ENCODE measurements around the gene SNED1. TPM values are rescaled to one million over a fixed set of nuclear protein-coding genes. Genes with fewer than 3 reads are reported as not detected.

SNED1 gene
- total and polyA plus RNA-seq, 4 donors, result 0.65 to 18.1 (median 2.8) TPM

GRCh38 chr2:241110607-241111439, 112.4 kb downstream of the SNED1 start:
- TF ChIP-seq EGR1 (IDR thresholded peaks at IDR 0.05; ENCODE audit: low read depth in 2 of 2) (no peak), HNF4G (IDR thresholded peaks at IDR 0.05) (no peak), HNF4A (conservative IDR thresholded peaks at IDR 0.05) (no peak), YY1 (IDR thresholded peaks at IDR 0.05) (no peak), JUND (IDR thresholded peaks at IDR 0.05) (no peak), ZBTB33 (IDR thresholded peaks at IDR 0.05) (no peak), GABPA (IDR thresholded peaks at IDR 0.05 in 1 of 2, conservative IDR thresholded peaks at IDR 0.05 in 1 of 2) (no peak), TAF1 (conservative IDR thresholded peaks at IDR 0.05) (no peak), RAD21 (IDR thresholded peaks at IDR 0.05) (no peak), ATF3 (IDR thresholded peaks at IDR 0.05) (no peak), RXRA (IDR thresholded peaks at IDR 0.05) (no peak), FOXA1 (IDR thresholded peaks at IDR 0.05) (no peak)
- TF ChIP-seq, protein P1, sequence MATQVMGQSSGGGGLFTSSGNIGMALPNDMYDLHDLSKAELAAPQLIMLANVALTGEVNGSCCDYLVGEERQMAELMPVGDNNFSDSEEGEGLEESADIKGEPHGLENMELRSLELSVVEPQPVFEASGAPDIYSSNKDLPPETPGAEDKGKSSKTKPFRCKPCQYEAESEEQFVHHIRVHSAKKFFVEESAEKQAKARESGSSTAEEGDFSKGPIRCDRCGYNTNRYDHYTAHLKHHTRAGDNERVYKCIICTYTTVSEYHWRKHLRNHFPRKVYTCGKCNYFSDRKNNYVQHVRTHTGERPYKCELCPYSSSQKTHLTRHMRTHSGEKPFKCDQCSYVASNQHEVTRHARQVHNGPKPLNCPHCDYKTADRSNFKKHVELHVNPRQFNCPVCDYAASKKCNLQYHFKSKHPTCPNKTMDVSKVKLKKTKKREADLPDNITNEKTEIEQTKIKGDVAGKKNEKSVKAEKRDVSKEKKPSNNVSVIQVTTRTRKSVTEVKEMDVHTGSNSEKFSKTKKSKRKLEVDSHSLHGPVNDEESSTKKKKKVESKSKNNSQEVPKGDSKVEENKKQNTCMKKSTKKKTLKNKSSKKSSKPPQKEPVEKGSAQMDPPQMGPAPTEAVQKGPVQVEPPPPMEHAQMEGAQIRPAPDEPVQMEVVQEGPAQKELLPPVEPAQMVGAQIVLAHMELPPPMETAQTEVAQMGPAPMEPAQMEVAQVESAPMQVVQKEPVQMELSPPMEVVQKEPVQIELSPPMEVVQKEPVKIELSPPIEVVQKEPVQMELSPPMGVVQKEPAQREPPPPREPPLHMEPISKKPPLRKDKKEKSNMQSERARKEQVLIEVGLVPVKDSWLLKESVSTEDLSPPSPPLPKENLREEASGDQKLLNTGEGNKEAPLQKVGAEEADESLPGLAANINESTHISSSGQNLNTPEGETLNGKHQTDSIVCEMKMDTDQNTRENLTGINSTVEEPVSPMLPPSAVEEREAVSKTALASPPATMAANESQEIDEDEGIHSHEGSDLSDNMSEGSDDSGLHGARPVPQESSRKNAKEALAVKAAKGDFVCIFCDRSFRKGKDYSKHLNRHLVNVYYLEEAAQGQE (IDR thresholded peaks at IDR 0.05), result no peak
- TF ChIP-seq, protein P2, sequence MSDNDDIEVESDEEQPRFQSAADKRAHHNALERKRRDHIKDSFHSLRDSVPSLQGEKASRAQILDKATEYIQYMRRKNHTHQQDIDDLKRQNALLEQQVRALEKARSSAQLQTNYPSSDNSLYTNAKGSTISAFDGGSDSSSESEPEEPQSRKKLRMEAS (IDR thresholded peaks at IDR 0.05), result no peak
- 93% methylated on average over 19 of the region's 19 CpGs for WGBS
- Histone ChIP-seq H3K9ac (ENCODE audit: low read depth in 1 of 2, low read length in 2 of 2) (no peak overlapping the region), H3K27me3 (ENCODE audit: control insufficient read depth in 4 of 4, insufficient read depth in 4 of 4, low read length in 3 of 4) (no peaks in the 10 kb centered on the region), H3K9me3 (ENCODE audit: control insufficient read depth in 4 of 4, low read length in 3 of 4) (no peaks in the 10 kb centered on the region), H3K36me3 (ENCODE audit: control insufficient read depth in 4 of 4, insufficient read depth in 3 of 4, low read depth in 1 of 4, low read length in 3 of 4) (peaks cover 0 to 3% (median 0%) of the 10 kb centered on the region in 4 donors), H3K4me3 (ENCODE audit: low read depth in 1 of 3, low read length in 3 of 3) (no peak overlapping the region), H3K27ac (ENCODE audit: low read depth in 1 of 2, low read length in 2 of 2) (no peak overlapping the region), H3K4me1 (ENCODE audit: control insufficient read depth in 4 of 4, insufficient read depth in 4 of 4, low read length in 3 of 4) (no peaks in the 10 kb centered on the region)
- DNase-seq (ENCODE audit: low spot score), result no peak

- no peaks in the 10 kb centered on the region for H3K9me3 ChIP-seq (ENCODE audit: control insufficient read depth in 4 of 4, low read length in 3 of 4)
- no peaks in the 10 kb centered on the region for H3K27me3 ChIP-seq (ENCODE audit: control insufficient read depth in 4 of 4, insufficient read depth in 4 of 4, low read length in 3 of 4)
- no peak overlapping the region for H3K9ac ChIP-seq (ENCODE audit: low read depth in 1 of 2, low read length in 2 of 2)
- 92% methylated on average over 9 of the region's 9 CpGs for WGBS
- no peak for DNase-seq (ENCODE audit: low spot score)
- peaks cover 0 to 3% (median 0%) of the 10 kb centered on the region in 4 donors for H3K36me3 ChIP-seq (ENCODE audit: control insufficient read depth in 4 of 4, insufficient read depth in 3 of 4, low read depth in 1 of 4, low read length in 3 of 4)
- no peaks in the 10 kb centered on the region for H3K4me1 ChIP-seq (ENCODE audit: control insufficient read depth in 4 of 4, insufficient read depth in 4 of 4, low read length in 3 of 4)
- no peak overlapping the region for H3K27ac ChIP-seq (ENCODE audit: low read depth in 1 of 2, low read length in 2 of 2)
- H3K4me3 ChIP-seq (ENCODE audit: low read depth in 1 of 3, low read length in 3 of 3), result no peak overlapping the region
- TF ChIP-seq YY1 (IDR thresholded peaks at IDR 0.05), result no peak
- no peak for TF ChIP-seq FOXA2 (IDR thresholded peaks at IDR 0.05)
- TF ChIP-seq TAF1 (conservative IDR thresholded peaks at IDR 0.05), result no peak
- no peak for TF ChIP-seq SP1 (IDR thresholded peaks at IDR 0.05)
- no peak for TF ChIP-seq RAD21 (IDR thresholded peaks at IDR 0.05)
- TF ChIP-seq GABPA (IDR thresholded peaks at IDR 0.05 in 1 of 2, conservative IDR thresholded peaks at IDR 0.05 in 1 of 2), result no peak
- no peak for TF ChIP-seq CTCF (IDR thresholded peaks at IDR 0.05; ENCODE audit: low read depth, low read length, missing input control)
- no peak for TF ChIP-seq FOXA1 (IDR thresholded peaks at IDR 0.05)
- TF ChIP-seq ATF3 (IDR thresholded peaks at IDR 0.05), result no peak
- no peak for TF ChIP-seq JUND (IDR thresholded peaks at IDR 0.05)
- TF ChIP-seq NR2F2 (IDR thresholded peaks at IDR 0.05), result no peak
- TF ChIP-seq EGR1 (IDR thresholded peaks at IDR 0.05; ENCODE audit: low read depth in 2 of 2), result no peak
- TF ChIP-seq, protein P2 (IDR thresholded peaks at IDR 0.05), result no peak
- no peak for TF ChIP-seq ZBTB33 (IDR thresholded peaks at IDR 0.05)
- no peak for TF ChIP-seq HNF4A (conservative IDR thresholded peaks at IDR 0.05)
- TF ChIP-seq HNF4G (IDR thresholded peaks at IDR 0.05), result no peak
These were observed 113.0 kb downstream of the SNED1 start for GRCh38 chr2:241111440-241111805.
